GM18505 (cell line): ENCODE data around the gene NFAT5.
A peak's percentile ranks its signal among the peaks of the same experiment; 100 is the strongest.
"Not testable (repeated sequence)": the region's sequence is repeated elsewhere in the genome, so short reads cannot be mapped to it uniquely, and the experiment has no call there.

Source experiments
- ATAC-seq: cut with Tn5 transposase; IDR thresholded peaks from one replicate; pipeline ENCODE4 v1.9.1; 2021; ENCODE audit not compliant: unreplicated experiment
- POLR2A ChIP-seq: IDR thresholded peaks from 4 replicates; pipeline ENCODE4 v1.6.1; 2011; ENCODE audit warnings: borderline replicate concordance; ENCODE audit not compliant: insufficient read depth, insufficient read length; ENCODE audit errors: extremely low read depth

The NFAT5 gene

DNA sequence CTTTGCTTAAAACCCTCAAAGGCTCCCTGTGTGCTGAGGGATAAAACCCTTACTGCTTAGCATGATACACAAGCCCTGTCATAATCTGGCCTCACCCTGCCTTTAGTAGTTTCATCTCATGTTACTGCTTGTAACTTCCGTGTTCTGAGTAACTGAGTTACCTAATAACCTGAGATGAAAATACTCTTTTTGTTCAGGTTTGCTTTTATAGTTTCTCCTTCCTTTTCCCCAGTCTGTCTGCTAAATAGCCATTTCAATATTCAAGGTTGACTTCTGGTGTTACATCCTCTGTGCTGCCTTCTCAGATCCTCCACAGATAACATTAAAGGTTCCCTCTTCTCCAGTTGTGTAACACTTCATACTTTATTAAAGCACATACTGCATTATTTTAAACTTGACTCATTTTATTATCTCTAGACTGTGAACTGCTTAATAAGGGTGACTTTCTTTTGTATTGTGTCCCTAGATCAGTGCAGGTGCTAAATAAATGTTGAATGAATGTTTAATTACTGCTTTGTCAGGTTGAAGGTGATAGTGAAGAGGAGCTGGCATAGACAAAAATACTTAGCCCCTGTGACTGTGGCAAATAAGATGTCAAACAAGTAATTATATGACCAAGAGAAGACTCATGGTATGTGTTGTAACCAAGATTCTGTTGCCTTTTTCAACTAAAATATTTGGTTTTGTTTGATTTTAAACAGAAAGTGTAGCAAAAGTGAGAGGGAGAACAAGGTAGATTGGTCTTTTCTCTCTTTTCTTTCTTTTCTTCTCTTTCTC, 47.8 kb downstream of the NFAT5 start:
- no peak for TF ChIP-seq POLR2A
- peak; percentile 58 for ATAC-seq

- no peak for TF ChIP-seq POLR2A
- no peak for ATAC-seq
These were observed 49.8 kb downstream of the NFAT5 start for GRCh38 chr16:69615528-69615927.

DNA sequence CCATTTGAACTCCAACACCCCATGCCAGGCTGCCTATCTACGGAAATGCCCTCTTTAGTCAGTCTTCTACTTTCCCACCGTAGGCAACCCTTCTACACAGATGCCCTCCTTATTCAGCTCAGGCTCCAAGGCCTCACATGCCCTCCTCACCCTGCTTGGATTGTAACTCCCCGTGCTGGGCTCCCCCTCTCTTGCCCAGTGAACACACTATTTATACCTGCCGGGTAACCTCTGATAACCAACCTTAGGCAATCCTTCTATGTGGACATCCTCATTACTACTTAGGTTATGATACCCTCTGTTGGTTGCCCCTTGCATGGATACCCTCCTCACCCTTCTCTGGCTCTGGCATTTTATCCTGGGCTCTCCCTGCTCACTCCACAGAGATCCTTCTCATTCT, 50.3 kb downstream of the NFAT5 start:
- TF ChIP-seq POLR2A = no peak
- no peak for ATAC-seq

DNA sequence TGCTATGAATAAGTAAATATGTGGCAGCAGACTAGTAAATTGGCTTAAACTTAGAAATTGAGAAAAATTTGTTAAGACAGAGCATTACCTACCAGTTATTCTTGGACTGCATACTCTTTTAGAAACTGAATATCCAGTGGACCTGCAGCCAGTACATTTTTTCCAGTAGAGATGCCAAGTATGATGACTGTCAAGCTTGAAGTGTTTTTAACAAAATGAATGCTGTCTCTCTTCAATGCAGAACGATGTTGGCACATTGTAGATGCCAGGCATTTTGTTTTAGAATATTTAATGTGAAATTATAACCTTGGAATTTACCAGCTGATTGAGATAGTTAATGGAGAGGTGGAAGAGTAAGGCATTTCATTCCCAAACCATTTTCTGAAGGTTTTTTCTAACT, 52.5 kb downstream of the NFAT5 start:
- TF ChIP-seq POLR2A = no peak
- no peak for ATAC-seq

DNA sequence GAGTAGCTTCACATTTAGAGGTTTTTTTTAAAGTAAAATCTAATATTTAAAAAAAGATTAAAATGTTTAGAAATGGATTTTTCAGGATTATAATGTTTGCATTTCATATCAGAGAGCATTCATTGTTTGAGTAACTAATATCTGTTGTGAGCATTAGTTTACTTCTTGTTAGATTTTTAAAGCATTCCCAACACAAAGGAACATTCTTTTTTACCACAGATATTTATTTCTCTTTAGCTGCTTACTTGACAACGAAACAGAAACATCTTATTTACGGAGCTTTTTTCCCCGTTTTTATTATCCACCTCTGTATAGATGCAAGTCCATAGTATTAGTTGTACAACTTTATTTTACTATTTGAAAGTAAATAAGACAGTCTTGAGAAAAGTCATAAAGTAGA, 53.0 kb downstream of the NFAT5 start:
- TF ChIP-seq POLR2A = no peak
- no peak for ATAC-seq

GRCh38 chr16:69619514-69619913, 53.7 kb downstream of the NFAT5 start:
- no peak for TF ChIP-seq POLR2A

GRCh38 chr16:69620573-69620972, 54.8 kb downstream of the NFAT5 start:
- ATAC-seq = no peak
- TF ChIP-seq POLR2A = no peak

More at GRCh38 chr16:69619514-69619913, 53.7 kb downstream of the NFAT5 start:
- ATAC-seq = no peak

GRCh38 chr16:69621225-69621624, 55.5 kb downstream of the NFAT5 start:
- ATAC-seq = no peak
- no peak for TF ChIP-seq POLR2A

DNA sequence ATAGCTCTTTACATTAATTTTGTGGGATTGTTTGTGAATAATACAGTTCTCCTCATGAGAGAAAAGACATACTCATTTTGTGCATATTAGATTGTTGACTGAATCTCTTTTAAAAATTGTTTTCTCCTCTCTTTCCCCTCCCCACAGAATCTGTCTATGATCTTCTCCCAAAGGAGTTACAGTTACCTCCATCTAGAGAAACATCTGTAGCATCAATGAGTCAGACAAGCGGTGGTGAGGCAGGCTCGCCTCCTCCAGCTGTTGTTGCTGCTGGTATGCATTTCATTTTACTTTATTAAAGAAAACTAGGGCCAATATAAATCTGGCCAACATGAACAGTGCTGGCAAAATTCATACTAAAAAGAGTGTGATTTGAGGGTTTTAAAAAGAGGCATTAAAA, 60.5 kb downstream of the NFAT5 start:
- ATAC-seq = no peak
- TF ChIP-seq POLR2A = no peak

GRCh38 chr16:69632828-69633227, 67.1 kb downstream of the NFAT5 start:
- no peak for TF ChIP-seq POLR2A
- ATAC-seq = no peak

DNA sequence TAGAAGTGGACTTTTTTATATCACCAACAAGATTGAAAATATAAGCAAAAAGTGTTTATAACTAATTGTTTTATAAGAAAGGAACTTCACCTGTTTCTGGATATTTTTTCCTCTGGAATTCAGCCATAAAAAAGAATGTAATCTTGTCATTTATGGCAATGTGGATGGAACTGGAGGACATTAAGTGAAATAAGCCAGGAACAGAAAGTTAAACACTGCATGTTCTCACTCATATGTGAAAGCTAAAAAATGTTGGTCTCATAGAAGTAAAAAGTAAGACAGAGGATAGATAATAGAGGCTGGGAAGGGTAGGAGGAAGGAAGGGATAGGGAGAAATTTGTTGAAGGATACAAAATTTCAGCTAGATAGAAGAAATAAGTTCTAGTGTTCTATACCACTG, 67.6 kb downstream of the NFAT5 start:
- TF ChIP-seq POLR2A = no peak
- ATAC-seq = no peak

DNA sequence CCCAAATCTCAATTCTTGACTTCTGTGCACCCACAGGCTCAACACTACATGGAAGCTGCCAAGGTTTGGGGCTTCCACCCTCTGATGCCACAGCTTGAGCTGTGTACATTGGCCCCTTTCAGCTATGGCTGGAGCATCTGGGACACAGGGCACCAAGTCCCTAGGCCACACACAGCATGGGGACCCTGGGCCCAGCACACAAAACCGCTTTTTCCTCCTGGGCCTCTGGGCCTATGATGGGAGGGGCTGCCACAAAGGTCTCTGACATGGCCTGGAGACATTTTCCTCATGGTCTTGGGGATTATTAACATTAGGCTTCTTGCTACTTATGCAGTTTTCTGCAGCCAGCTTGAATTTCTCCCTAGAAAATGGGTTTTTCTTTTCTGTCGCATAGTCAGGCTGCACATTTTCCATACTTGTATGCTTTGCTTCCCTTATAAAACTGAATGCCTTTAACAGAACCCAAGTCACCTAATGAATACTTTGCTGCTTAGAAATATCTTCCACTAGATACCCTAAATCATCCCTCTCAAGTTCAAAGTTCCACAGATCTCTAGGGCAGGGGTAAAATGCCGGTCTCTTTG, 70.9 kb downstream of the NFAT5 start:
- not testable (repeated sequence) for ATAC-seq

DNA sequence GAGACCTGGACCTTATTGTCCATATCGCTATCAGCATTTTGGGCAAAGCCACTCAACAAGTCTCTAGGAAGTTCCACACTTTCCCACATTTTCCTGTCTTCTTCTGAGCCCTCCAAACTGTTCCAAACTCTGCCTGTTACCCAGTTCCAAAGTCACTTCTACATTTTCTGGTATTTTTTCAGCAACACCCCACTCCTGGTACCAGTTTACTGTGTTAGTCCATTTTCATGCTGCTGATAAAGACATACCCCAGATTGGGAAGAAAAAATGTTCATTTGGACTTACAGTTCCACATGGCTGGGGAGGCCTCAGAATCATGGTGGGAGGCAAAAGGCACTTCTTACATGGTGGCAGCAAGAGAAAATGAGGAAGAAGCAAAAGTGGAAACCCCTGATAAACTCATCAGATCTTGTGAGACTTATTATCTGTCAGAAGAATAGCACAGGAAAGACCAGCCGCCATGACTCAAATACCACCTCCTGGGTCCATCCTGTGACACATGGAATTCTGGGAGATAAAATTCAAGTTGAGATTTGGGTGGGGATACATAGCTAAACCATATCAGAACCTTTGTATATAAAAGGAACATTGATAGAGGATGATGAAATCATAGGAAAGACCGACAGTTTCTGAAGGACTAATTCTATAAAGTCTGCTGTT, 71.6 kb downstream of the NFAT5 start:
- not testable (repeated sequence) for ATAC-seq

DNA sequence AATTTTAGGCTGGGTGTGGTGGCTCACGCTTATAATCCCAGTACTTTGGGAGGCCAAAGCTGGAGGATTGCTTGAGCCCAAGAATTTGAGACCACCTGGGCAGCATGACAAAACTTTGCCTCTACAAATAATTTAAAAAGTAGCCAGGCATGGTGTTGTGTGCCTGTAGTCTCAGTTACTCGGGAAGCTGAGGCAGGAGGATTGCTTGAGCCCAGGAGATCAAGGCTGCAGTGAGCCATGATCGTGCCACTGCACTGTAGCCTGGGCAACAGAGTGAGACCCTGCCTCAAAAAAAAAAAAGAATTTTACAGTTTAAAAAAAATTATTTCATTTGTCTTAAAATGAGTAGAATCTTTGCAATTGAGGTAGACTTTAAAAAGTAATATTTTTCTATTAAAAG, 78.2 kb downstream of the NFAT5 start:
- ATAC-seq = not testable (repeated sequence)
